HepG2 (cell line): ENCODE measurements around the gene PCBD1.

ENCODE experiments used
- CSRNP1 ChIP-seq: sonication (generic); formaldehyde crosslinking; IDR thresholded peaks from 2 replicates; pipeline ENCODE4 v1.8.1; 2023; ENCODE audit warnings: mild to moderate bottlenecking, missing genetic modification reagents
- CTCF ChIP-seq: sonication (generic); formaldehyde crosslinking; IDR thresholded peaks from 2 replicates; pipeline ENCODE4 v1.5.0; 2020; ENCODE audit warnings: mild to moderate bottlenecking, missing genetic modification reagents, moderate library complexity
- MYC ChIP-seq: sonication (generic); formaldehyde crosslinking; IDR thresholded peaks from 2 replicates; pipeline ENCODE4 v1.9.0; 2021; ENCODE audit warnings: missing genetic modification reagents, borderline replicate concordance

DNA sequence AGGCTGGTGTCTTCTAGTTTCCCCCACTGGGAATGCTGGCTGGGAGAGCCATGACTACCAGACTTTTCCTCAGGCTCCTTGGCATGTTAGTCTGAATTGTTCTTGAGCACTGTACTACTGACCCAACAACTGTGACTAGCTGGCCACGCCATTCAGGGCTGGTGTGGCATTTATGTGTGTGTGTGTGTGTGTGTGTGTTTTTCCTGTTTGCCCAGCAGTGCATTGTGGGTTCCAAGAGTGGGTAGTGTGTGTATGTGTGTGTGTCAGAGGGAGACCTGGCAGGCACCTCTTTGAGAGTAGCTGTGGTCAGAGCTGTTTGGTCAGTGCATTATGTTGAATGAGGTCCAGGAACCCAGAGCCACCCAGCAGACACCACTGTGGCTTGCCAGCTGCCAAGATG is 9.2 kb downstream of the PCBD1 start:
- no peak for TF ChIP-seq CSRNP1 (CRISPR knock-in tag)
- no peak for TF ChIP-seq CTCF (CRISPR knock-in tag)
- TF ChIP-seq MYC (CRISPR knock-in tag), result no peak
